HFFc6 (cell line): ENCODE results near the gene OS9. TPM values are rescaled to one million over a fixed set of nuclear protein-coding genes. Genes with fewer than 3 reads are reported as not detected.

Source experiments
- DNase-seq: peaks from one replicate; pipeline ENCODE4 v3.0.0-alpha.2; 2018
- H3K27ac Mint-ChIP-seq: 2 replicates; pipeline ENCODE4 v1.8.0; 2020; ENCODE audit warnings: mild to moderate bottlenecking, mixed read lengths
- H3K27me3 Mint-ChIP-seq: 2 replicates; pipeline ENCODE4 v1.8.0; 2021; ENCODE audit warnings: mild to moderate bottlenecking, moderate library complexity, mixed read lengths; ENCODE audit not compliant: insufficient read depth
- H3K36me3 Mint-ChIP-seq: 2 replicates; pipeline ENCODE4 v1.8.0; 2021; ENCODE audit warnings: low read depth, mixed read lengths
- H3K4me1 Mint-ChIP-seq: 2 replicates; pipeline ENCODE4 v1.8.0; 2020; ENCODE audit warnings: low read depth, mixed read lengths
- H3K4me3 Mint-ChIP-seq: 2 replicates; pipeline ENCODE4 v1.8.0; 2020; ENCODE audit warnings: mild to moderate bottlenecking, moderate library complexity, mixed read lengths
- H3K9me3 Mint-ChIP-seq: 2 replicates; pipeline ENCODE4 v1.8.0; 2020; ENCODE audit warnings: mild to moderate bottlenecking, mixed read lengths
- total RNA-seq, 6 experiments: library from RNA; stranded (reverse); fragmentation: NEBNext Ultra II Directional; extraction: Animal tissue kit (Norgen Biotek cat#: 25700); gene quantifications; 2 replicates in 1 of 6; 3 replicates in 5 of 6; pipeline ENCODE4 v1.2.3, GENCODE V29; 2021
- TF ChIP-seq, protein P1 (sequence below): fragments of 200-600 bp; sonication (generic); IDR thresholded peaks from 2 replicates; pipeline ENCODE4 v1.5.0; 2021; ENCODE audit warnings: antibody characterized with exemption, mild to moderate bottlenecking

Gene OS9
- total RNA-seq, 6 experiments from 2014 or later: 150 to 158 (median 156) TPM

DNA sequence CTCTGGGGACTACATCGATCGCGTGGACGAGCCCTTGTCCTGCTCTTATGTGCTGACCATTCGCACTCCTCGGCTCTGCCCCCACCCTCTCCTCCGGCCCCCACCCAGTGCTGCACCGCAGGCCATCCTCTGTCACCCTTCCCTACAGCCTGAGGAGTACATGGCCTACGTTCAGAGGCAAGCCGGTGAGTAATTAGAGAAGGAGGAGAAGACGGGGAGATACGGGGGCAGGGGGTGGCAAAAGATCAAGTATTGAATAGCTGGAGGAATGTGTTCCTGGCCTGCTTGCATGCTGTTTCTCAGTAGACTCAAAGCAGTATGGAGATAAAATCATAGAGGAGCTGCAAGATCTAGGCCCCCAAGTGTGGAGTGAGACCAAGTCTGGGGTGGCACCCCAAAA lies 21.9 kb downstream of the OS9 start:
- TF ChIP-seq, protein P1, sequence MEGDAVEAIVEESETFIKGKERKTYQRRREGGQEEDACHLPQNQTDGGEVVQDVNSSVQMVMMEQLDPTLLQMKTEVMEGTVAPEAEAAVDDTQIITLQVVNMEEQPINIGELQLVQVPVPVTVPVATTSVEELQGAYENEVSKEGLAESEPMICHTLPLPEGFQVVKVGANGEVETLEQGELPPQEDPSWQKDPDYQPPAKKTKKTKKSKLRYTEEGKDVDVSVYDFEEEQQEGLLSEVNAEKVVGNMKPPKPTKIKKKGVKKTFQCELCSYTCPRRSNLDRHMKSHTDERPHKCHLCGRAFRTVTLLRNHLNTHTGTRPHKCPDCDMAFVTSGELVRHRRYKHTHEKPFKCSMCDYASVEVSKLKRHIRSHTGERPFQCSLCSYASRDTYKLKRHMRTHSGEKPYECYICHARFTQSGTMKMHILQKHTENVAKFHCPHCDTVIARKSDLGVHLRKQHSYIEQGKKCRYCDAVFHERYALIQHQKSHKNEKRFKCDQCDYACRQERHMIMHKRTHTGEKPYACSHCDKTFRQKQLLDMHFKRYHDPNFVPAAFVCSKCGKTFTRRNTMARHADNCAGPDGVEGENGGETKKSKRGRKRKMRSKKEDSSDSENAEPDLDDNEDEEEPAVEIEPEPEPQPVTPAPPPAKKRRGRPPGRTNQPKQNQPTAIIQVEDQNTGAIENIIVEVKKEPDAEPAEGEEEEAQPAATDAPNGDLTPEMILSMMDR: no peak
- H3K27me3 Mint-ChIP-seq: no peaks in the 10 kb centered on the region
- no peaks in the 10 kb centered on the region for H3K9me3 Mint-ChIP-seq
- no peak overlapping the region for H3K27ac Mint-ChIP-seq
- no peak for DNase-seq
- no peaks in the 10 kb centered on the region for H3K4me1 Mint-ChIP-seq
- H3K36me3 Mint-ChIP-seq: peaks cover 31% of the 10 kb centered on the region
- H3K4me3 Mint-ChIP-seq: no peak overlapping the region

DNA sequence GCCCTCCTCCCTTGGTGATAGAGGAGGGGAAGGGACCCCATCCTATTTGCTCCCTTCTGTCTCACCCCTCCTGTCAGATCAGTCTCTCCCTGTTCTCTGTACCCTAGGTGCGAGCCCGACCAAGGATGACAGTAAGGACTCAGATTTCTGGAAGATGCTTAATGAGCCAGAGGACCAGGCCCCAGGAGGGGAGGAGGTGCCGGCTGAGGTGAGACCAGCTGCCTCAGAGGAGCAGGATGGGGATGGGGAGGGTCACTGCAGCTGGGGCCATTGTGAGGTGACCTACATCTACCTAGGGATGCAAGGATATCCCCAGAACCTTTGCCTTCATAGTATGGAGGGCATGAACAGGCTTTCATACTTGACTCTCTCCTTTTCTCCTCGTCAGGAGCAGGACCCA lies 22.4 kb downstream of the OS9 start:
- Mint-ChIP-seq H3K4me1 (no peaks in the 10 kb centered on the region), H3K36me3 (peaks cover 31% of the 10 kb centered on the region), H3K27me3 (no peaks in the 10 kb centered on the region), H3K9me3 (no peaks in the 10 kb centered on the region), H3K27ac (no peak overlapping the region), H3K4me3 (no peak overlapping the region)
- TF ChIP-seq, protein P1: no peak
- no peak for DNase-seq

DNA sequence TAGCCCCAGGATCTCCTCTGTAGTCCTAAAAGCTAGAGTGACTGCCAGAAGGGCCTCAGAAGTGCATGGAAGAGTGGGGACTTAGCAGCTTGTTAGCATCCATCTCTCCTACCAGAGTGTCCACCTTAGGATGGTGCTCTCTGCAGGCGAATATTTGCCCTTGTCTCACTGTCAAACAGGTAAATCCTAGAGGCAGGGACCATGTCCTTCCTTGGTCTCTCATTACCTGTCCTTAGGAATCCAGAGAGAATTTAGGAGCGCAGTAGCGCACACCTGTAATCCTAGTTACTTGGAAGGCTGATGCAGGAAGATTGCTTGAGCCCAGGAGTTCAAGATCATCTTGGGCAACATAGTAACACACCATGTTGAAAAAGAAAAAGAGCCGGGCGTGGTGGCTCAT lies 23.2 kb downstream of the OS9 start:
- Mint-ChIP-seq H3K27ac (no peak overlapping the region), H3K4me1 (no peaks in the 10 kb centered on the region), H3K9me3 (no peaks in the 10 kb centered on the region), H3K27me3 (no peaks in the 10 kb centered on the region; the same call in 1 of the 2 replicates), H3K4me3 (no peak overlapping the region), H3K36me3 (peaks cover 28% of the 10 kb centered on the region)
- no peak for DNase-seq
- TF ChIP-seq, protein P1: no peak

DNA sequence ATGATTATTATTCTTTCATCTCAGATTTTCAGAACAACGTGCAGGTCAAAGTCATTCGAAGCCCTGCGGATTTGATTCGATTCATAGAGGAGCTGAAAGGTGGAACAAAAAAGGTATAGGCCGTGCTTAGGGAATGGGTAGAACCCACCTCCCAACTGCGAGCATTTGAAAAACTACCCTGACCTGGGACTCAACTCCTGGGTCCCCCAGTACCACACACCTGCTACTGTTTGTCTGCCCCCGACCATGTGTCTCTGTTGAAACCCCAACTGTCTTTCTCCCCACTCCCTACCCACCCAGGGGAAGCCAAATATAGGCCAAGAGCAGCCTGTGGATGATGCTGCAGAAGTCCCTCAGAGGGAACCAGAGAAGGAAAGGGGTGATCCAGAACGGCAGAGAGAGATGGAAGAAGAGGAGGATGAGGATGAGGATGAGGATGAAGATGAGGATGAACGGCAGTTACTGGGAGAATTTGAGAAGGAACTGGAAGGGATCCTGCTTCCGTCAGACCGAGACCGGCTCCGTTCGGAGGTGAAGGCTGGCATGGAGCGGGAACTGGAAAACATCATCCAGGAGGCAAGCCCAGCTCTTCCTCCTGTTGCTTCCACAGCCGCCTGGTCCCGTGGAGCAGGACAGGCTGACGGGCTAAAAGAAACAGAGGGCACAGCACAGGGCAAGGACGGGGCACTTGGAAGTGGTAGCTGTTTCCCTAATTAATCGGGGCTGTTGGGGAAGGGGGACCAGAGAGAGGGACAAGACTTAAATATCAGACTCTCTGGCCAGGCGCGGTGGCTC lies 24.1 kb downstream of the OS9 start:
- Mint-ChIP-seq H3K27me3 (no peaks in the 10 kb centered on the region; the same call in 1 of the 2 replicates), H3K4me3 (no peak overlapping the region), H3K9me3 (no peaks in the 10 kb centered on the region), H3K36me3 (peaks cover 27% of the 10 kb centered on the region), H3K4me1 (no peaks in the 10 kb centered on the region), H3K27ac (no peak overlapping the region)
- no peak for DNase-seq
- TF ChIP-seq, protein P1: no peak

DNA sequence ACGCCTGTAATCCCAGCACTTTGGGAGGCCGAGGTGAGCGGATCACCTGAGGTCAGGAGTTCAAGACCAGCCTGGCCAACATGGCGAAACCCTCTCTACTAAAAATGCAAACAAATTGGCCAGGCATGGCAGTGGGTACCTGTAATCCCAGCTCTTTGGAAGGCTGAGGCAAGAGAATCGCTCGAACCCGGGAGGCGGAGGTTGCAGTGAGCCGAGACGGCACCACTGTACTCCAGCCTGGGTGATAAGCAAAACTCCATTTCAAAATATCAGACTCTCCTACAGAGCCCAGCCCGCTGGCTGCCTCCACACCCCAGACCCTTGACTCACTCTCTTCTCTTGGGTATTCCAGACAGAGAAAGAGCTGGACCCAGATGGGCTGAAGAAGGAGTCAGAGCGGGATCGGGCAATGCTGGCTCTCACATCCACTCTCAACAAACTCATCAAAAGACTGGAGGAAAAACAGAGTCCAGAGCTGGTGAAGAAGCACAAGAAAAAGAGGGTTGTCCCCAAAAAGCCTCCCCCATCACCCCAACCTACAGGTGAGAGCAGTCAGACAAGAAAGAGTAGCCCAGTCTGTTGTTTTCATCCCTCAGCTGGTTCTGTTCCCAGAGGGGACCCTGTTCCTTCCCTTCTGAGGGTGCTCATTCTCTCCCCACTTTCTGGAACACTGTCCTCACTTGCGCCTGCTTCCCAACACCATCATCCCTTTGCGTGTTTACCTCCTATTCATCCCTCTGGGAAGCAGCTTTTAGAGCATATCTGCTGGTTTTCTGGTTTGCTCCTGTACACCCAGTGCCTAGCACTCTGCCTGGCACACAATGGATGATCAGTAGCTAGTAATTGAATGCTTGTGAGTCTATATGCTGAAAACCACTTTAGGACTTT lies 25.0 kb downstream of the OS9 start:
- Mint-ChIP-seq H3K9me3 (no peaks in the 10 kb centered on the region), H3K27ac (no peak overlapping the region), H3K4me1 (no peaks in the 10 kb centered on the region)

More for the DNA sequence above, 25.0 kb downstream of the OS9 start:
- peaks cover 27% of the 10 kb centered on the region for H3K36me3 Mint-ChIP-seq
- TF ChIP-seq, protein P1: no peak
- no peak overlapping the region for H3K4me3 Mint-ChIP-seq
- no peak for DNase-seq
- no peaks in the 10 kb centered on the region; the same call in 1 of the 2 replicates for H3K27me3 Mint-ChIP-seq
